Left lung (tissue), 8 donors: ENCODE measurements around the gene PRDX5. TPM values are rescaled to one million over a fixed set of nuclear protein-coding genes. Genes with fewer than 3 reads are reported as not detected.

Source experiments
- microRNA-seq, 2 donors: library from miRNA; unstranded; fragments of <30 nt; microRNA quantifications; one replicate each; pipeline ENCODE4, GENCODE V29; 2019
- polyA plus RNA-seq, 6 donors: library from polyadenylated mRNA; unstranded; fragments of 120-200 nt; gene quantifications; one replicate each; pipeline ENCODE4 v1.2.1, GENCODE V29; 2013; ENCODE audit not compliant: insufficient read length in 6 of 6
- total RNA-seq, 2 donors: library from RNA; stranded (reverse); fragmentation: NEBNext Ultra II Directional; extraction: Animal tissue kit (Norgen Biotek cat#: 25700); gene quantifications; one replicate each; pipeline ENCODE4 v1.2.1, GENCODE V29; 2021
- donor health status: DM: no; HTN: yes; CAD: no.
- donor health status: DM: no; HTN: no; CAD: no.

Gene PRDX5
- total and polyA plus RNA-seq, 8 donors, result 150 to 209 (median 177) TPM

Small RNA genes within 50 kb of the gene (microRNA-seq; reads per million reads assigned to microRNA genes)
- gene MIR1237 (2.7 to 4.4 reads per million in 2 donors), gene MIR7155 (0.55 to 1.5 reads per million in 2 donors)

Other genes starting within 250 kb of the PRDX5 start
- 10 to 100 TPM; 13.5 to 19.8 TPM for gene MACROD1, start 152.0 kb upstream of the PRDX5 start, total RNA-seq
- gene MACROD1, start 152.0 kb upstream of the PRDX5 start, polyA plus RNA-seq, result 10 to 100 TPM; 18.5 to 25.1 (median 22.0) TPM
- gene STIP1, start 131.9 kb upstream of the PRDX5 start, total RNA-seq, result 100 to 1,000 TPM; 124 to 149 TPM
- gene STIP1, start 131.9 kb upstream of the PRDX5 start, polyA plus RNA-seq, result 100 to 1,000 TPM; 142 to 209 (median 172) TPM
- 100 to 1,000 TPM in 1 of 2 donors, 10 to 100 TPM in 1; 42.2 to 100 TPM for gene FERMT3, start 111.4 kb upstream of the PRDX5 start, total RNA-seq
- gene FERMT3, start 111.4 kb upstream of the PRDX5 start, polyA plus RNA-seq, result 10 to 100 TPM in 3 of 6 donors, 1 to 10 TPM in 3; 9.1 to 11.9 (median 10.1) TPM
- gene TRPT1, start 91.9 kb upstream of the PRDX5 start, total RNA-seq, result 10 to 100 TPM; 26.8 to 28.9 TPM
- 10 to 100 TPM; 26.3 to 33.2 (median 28.9) TPM for gene TRPT1, start 91.9 kb upstream of the PRDX5 start, polyA plus RNA-seq
- 10 to 100 TPM; 50.6 to 54.3 TPM for gene NUDT22, start 91.8 kb upstream of the PRDX5 start, total RNA-seq
- gene NUDT22, start 91.8 kb upstream of the PRDX5 start, polyA plus RNA-seq, result 10 to 100 TPM; 17.1 to 28.7 (median 21.5) TPM
- 10 to 100 TPM; 26.0 to 43.3 TPM for gene DNAJC4, start 87.6 kb upstream of the PRDX5 start, total RNA-seq
- 10 to 100 TPM; 61.3 to 83.9 (median 72.3) TPM for gene DNAJC4, start 87.6 kb upstream of the PRDX5 start, polyA plus RNA-seq
- gene VEGFB, start 83.5 kb upstream of the PRDX5 start, total RNA-seq, result 100 to 1,000 TPM; 107 to 132 TPM
- gene VEGFB, start 83.5 kb upstream of the PRDX5 start, polyA plus RNA-seq, result 100 to 1,000 TPM in 1 of 6 donors, 10 to 100 TPM in 5; 72.9 to 111 (median 81.7) TPM
- gene FKBP2, start 77.0 kb upstream of the PRDX5 start, total RNA-seq, result 10 to 100 TPM; 61.9 to 66.1 TPM
- 10 to 100 TPM; 59.5 to 81.4 (median 70.7) TPM for gene FKBP2, start 77.0 kb upstream of the PRDX5 start, polyA plus RNA-seq
- gene PPP1R14B, start 71.2 kb upstream of the PRDX5 start, total RNA-seq, result 100 to 1,000 TPM; 154 to 200 TPM
- gene PPP1R14B, start 71.2 kb upstream of the PRDX5 start, polyA plus RNA-seq, result 100 to 1,000 TPM in 1 of 6 donors, 10 to 100 TPM in 5; 56.7 to 100 (median 79.5) TPM
- gene PLCB3, start 66.6 kb upstream of the PRDX5 start, total RNA-seq, result 10 to 100 TPM; 39.1 to 42.7 TPM
- 10 to 100 TPM; 18.9 to 27.4 (median 21.7) TPM for gene PLCB3, start 66.6 kb upstream of the PRDX5 start, polyA plus RNA-seq
- gene BAD, start 33.5 kb upstream of the PRDX5 start, total RNA-seq, result 10 to 100 TPM; 58.8 to 71.4 TPM
- 10 to 100 TPM; 45.0 to 62.1 (median 52.2) TPM for gene BAD, start 33.5 kb upstream of the PRDX5 start, polyA plus RNA-seq
- 10 to 100 TPM; 34.1 to 39.6 TPM for gene GPR137, start 32.3 kb upstream of the PRDX5 start, total RNA-seq
- gene GPR137, start 32.3 kb upstream of the PRDX5 start, polyA plus RNA-seq, result 10 to 100 TPM; 23.6 to 33.7 (median 30.5) TPM
- not detected for gene KCNK4, start 26.8 kb upstream of the PRDX5 start, total RNA-seq
- under 1 TPM in 2 of 6 donors, not detected in 4; 0.11 to 0.14 TPM for gene KCNK4, start 26.8 kb upstream of the PRDX5 start, polyA plus RNA-seq
- not detected for gene CATSPERZ, start 17.8 kb upstream of the PRDX5 start, total RNA-seq
- gene CATSPERZ, start 17.8 kb upstream of the PRDX5 start, polyA plus RNA-seq, result not detected
- gene ESRRA, start 12.6 kb upstream of the PRDX5 start, total RNA-seq, result 10 to 100 TPM; 42.8 to 60.1 TPM
- 10 to 100 TPM; 10.2 to 19.3 (median 12.6) TPM for gene ESRRA, start 12.6 kb upstream of the PRDX5 start, polyA plus RNA-seq
- gene TRMT112, start 562 bp upstream of the PRDX5 start, total RNA-seq, result 100 to 1,000 TPM; 178 to 196 TPM
- 100 to 1,000 TPM; 211 to 252 (median 222) TPM for gene TRMT112, start 562 bp upstream of the PRDX5 start, polyA plus RNA-seq
- gene CCDC88B, start 22.1 kb downstream of the PRDX5 start, total RNA-seq, result 10 to 100 TPM; 12.1 to 35.7 TPM
- 1 to 10 TPM; 4.7 to 7.0 (median 6.0) TPM for gene CCDC88B, start 22.1 kb downstream of the PRDX5 start, polyA plus RNA-seq
- gene RPS6KA4, start 41.0 kb downstream of the PRDX5 start, total RNA-seq, result 10 to 100 TPM; 37.1 to 57.6 TPM
- 10 to 100 TPM; 10.6 to 17.6 (median 12.9) TPM for gene RPS6KA4, start 41.0 kb downstream of the PRDX5 start, polyA plus RNA-seq
- not detected for gene SLC22A11, start 237.8 kb downstream of the PRDX5 start, total RNA-seq
- gene SLC22A11, start 237.8 kb downstream of the PRDX5 start, polyA plus RNA-seq, result under 1 TPM in 5 of 6 donors, not detected in 1; 0.12 to 0.25 (median 0.20) TPM